DMS79 treated with DMSO at 0.1 percent for 48 hours (cell line): Measurements from ENCODE around the gene STIM1.
"Not testable (repeated sequence)": the region's sequence is repeated elsewhere in the genome, so short reads cannot be mapped to it uniquely, and the experiment has no call there.

ENCODE experiments used
- DNase-seq: peaks from one replicate; lab custom pipeline; 2025; lab: John Stamatoyannopoulos, UW

STIM1 gene

GRCh38 chr11:3855808-3856491 is 486 bp downstream of the STIM1 start:
- no peak for DNase-seq

DNA sequence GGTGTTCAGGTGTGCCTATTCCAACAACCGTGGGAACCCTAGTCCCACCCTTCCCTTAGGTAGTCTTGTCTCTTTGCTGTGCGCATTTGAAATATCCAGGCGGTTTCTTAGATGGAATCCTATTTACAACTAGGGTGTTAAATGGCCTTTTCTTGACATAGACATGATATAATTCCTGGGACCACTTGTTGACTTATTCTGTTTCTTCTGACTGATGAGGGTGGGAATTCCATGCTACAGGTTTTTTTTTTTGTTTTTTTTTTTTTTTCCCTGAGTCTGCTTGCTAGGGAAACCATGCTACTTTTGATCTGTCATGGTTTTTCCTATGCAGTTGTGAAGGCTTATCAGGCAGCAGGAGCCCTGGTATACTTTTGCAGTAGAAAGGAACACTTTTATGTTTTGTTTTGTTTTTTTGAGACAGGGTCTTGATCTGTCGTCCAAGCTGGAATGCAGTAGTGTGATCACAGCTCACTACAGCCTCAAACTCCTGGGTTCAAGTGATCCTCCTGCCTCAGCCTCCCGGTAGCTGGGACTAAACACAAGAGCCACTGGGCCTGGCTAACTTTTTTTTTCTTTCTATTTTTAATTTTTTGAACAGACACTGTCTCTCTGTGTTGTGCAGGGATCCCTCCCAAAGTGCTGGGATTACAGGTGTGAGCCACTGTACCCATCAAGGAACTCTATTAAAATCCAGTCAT is 1.5 kb downstream of the STIM1 start:
- no peak for DNase-seq

DNA sequence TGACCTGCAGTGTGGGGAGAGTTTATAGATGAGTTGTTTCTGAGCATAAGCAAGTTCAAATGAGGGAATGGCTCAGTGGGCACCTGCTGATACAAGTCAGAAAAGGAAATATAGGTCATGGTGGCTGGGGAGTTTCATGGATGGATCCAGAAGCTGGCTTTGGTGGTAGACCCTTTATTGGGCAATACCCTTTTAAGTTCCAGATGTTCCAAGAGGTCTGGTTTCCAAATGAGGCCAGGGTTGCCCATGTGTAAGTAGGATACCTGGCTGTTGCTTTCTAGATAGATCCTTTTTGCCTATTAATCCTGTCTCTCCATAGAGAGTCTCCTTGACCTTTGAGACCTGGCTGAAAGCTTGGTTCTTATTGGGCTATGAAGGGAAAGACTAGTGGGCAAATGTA is 2.2 kb downstream of the STIM1 start:
- no peak for DNase-seq

- DNase-seq = no peak
Measured at GRCh38 chr11:3859373-3859881, 4.0 kb downstream of the STIM1 start.

- no peak for DNase-seq
Measured at GRCh38 chr11:3860375-3860774, 4.9 kb downstream of the STIM1 start.

DNA sequence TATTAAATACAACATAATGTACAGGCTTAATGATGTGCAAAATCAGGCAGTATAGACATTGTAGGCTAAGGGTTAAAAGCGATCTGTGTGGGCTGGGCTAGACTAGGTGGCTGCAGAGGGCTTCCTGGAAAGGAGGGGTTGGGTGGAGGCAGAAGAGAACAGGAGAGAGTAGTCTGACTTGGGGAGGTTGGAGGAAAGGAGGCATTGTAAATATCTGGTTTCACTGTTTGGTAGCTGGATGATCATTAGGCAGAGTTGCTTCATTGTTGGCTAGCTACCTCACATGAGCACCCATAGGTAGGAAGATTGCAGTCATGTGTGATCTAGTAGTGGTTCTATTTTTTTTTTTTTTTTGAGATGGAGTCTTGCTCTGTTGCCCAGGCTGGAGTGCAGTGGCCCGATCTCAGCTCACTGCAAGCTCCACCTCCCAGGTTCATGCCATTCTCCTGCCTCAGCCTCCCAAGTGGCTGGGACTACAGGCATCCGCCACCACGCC is 5.5 kb downstream of the STIM1 start:
- not testable (repeated sequence) for DNase-seq

DNA sequence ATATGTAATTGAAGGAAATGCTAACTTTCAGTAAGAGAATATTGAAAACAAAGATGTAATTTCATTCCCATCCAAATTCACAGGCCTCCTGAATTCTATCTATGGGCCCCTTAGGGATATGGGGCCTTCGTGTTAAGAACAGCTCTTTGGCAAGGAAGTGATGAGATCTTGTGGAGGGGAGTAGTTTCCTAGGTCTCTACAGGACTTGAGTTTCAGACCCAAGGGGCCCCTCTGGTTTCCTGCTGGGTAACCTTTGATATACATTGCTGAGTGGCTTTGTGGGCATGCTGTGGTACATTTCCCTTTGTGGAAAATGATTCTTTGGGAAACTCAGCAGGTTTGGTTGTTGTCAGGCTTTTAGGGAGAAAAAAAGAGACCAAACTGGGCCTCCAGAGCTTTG is 6.2 kb downstream of the STIM1 start:
- no peak for DNase-seq

GRCh38 chr11:3865388-3866193 is 10.1 kb downstream of the STIM1 start:
- DNase-seq = peak; percentile 72

DNA sequence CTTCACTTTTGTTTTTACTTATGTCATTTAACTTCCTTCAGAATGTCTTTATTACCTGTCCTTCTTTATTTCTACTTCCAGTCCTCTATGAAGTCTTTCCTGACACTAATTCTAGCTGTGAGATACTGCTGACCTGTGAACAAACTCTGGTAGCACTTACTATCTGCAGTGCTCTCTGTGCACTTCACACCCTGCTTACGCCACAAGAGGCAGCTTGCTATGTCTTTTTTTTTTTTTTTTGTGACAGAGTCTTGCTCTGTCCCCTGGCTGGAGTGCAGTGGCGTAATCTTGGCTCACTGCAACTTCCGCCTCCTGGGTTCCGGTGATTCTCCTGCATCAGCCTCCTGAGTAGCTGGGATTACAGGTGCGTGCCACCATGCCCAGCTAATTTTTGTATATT is 10.7 kb downstream of the STIM1 start:
- DNase-seq = no peak

DNA sequence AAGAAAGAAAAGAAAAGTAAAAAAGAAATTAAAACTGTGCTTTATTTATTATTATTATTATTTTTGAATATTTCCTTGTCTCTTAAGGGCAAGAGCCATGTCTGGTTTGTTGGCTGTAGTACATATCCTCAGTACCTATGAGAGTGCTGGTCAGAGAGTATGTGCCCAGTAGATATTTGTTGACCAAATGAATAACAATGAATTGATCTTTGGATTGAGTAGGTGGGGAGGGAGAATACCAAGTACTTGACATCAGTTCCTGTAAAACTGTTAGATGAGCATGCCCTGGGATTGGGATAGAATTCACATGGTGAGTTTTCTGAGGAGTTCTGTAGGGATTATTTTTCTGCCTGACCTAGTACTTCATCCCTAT is 11.4 kb downstream of the STIM1 start:
- no peak for DNase-seq

DNA sequence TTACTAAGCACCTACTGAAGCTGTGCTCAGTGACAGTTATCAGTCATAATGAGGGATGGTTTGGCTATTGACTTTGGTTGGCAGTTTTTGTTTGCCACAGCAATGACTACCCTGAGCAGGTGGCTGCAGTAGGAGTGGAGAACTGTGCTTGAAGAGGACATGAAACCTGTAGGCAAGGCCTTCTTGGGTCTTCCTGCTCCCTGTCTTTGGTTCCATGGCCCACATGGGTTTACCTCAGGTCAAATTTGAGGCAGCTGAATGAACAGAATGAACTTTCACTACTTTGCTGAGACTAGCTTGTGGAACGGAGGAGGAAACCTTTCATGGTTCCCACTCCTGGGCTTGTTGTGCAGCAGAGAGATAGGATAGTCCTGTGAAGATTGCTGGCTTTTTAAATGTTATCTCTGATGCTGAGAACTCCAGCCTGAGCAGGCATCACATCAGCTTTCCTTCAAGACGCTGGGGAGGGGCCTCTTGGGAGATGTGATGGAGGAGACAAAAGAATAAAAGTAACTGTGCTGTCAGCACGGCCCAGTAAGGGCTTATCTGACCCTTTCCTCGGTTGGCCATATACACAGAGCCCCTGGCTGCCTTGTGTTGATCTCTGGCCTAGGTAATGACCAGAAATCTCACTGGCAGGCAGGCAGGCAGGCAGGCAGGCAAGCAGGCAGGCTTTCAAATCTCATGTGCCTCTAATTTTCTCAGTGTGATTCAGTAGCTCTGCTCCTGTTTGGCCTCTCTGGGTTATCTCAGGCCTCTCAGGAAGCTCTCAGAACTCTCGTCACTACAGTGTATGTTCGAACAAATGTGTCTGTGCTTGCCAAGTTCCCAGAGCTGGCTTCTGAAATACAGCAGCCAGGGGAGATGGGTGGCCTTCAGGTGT is 12.0 kb downstream of the STIM1 start:
- no peak for DNase-seq

DNA sequence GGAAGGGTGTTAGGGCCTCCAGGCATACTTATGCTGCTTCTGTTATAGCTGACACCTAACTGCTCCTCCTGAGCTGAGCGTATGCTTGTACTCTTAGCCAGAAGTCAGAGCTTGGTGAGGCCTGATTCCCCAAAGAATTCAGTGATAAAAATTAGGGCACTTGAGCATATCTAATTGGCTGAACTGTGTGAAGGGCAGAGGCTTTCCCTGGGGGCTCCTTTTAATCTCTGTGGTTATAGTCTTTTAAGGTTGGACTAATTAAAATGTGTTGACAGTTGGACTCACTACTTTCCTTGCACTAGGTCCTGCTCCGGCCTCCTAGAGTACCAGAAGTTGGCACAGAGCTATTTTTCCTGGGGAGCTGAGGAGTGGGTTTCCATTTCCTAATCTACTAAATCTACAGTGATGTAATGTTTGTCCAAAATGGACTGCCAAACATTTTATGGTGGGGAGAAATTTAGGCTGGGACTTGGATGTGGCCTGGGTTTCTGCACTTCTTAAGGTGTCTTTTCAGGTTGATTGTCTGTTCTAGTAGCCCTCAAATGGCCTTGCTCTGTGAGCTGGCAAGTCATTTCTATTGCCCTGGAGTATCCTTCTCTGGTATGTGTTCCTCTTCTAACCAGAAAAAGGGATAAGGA is 18.4 kb downstream of the STIM1 start:
- peak; percentile 57 for DNase-seq

DNA sequence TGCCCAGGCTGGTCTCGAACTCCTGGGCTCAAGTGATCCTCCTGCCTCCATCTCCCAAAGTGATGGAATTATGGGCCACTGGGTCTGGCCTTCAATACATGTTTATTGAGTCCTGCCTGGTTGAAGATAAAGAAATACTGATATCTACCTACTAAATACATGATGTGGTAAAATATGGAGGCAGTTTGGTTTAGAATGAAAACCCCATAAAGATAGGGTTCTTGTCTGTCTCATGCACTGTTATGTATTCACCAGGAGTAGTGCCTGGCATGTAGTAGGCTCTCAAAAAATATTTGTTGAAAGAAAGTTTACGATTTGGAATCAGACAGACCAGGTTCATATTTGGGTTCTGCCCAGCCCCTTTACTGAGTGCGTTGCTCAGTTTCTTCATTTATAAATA is 21.1 kb downstream of the STIM1 start:
- no peak for DNase-seq

- no peak for DNase-seq
Measured at GRCh38 chr11:3877364-3878257, 22.1 kb downstream of the STIM1 start.

DNA sequence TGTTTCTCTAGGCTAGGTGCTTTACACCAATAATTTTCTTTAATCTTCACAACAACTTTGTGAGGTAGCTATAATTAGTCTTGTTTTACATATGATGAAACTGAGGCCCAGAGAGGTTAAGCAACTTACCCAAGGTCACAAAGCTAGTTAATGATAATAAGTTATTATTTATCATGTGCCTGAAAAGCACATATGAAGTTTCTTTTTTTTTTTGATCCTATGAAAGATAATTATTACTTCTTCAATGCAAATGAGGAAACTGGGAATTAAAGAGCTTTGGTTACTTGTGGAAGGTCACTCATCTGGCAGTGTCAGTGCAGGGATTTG is 22.8 kb downstream of the STIM1 start:
- DNase-seq = no peak

DNA sequence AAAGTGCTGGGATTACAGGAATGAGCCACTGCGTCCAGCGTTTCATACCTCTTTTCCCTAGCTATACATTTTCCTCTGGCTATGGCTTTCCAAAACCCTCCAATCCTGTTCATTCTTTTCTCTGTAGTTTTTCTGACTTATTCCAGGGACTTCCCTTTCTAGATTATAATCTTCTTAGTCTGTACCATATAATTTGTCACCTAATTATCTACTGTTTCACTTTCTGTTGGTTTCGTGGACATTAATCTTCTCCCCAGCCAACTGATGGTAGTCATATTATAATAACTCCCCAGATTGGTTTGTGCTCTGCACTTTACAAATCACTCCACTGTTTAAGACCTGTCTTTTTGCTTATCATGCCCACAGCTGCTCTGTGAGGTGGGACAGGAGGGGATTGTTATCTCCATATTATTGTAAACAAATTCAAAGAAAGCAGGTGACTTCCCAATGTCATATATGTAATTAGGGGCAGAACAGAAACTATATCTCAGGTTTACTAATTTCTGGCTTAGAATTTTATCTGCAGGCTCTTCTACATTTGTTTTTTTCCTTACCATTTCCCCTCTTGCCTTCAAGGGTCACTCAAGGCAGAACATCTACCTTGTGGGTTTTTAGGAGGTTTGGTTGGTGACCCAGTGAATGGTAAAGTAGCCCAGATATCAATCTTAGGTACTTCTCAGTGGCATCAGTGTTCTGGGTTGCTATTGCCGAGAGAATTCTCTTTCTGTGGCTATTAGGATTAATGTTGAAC is 23.9 kb downstream of the STIM1 start:
- DNase-seq = no peak

DNA sequence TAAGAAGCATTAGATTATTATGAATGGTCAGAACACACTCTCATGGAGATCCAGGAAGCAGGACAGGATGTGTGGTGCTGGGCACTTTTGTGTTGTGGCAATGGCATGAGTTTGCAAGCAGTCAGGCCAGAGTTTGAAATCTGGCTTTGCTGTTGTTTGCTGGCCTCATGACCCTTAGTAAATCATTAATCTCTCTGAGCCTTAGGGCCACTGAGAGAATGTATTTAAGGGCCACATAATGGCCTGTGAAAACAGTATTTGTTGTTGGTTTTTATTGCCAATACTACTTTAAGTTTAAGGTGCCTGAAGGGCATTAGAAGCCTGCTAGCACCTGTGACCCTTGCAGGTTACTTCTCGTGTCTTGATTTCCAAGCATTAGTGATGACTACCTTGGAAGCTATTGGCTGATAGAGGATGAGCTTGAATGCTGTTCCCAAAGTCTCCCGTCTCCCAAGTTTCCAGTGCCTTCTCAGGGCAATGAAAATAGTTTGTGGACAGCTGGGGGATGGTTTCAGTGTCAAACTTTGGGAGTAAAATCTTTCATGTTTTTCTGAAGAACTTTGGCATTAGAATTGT is 24.6 kb downstream of the STIM1 start:
- no peak for DNase-seq

DNA sequence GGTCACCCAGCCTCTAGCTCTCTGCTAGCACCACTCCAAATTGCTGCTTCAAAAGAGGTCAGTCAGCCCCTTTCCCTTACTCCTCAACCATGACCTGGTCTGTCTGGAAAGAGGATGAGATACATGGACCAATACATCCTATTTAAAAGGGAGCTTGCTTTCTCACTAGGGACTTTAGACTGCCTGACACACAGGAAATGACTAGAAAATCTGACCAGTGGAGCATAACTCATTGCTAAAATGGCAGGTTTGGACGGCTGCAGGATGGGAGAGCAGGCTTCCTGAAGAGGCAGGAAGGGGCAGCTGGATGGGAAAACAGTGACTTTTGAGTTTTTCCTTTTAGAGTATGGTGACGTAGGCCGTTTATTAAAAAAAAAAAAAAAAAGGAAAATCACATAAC is 25.3 kb downstream of the STIM1 start:
- no peak for DNase-seq

DNA sequence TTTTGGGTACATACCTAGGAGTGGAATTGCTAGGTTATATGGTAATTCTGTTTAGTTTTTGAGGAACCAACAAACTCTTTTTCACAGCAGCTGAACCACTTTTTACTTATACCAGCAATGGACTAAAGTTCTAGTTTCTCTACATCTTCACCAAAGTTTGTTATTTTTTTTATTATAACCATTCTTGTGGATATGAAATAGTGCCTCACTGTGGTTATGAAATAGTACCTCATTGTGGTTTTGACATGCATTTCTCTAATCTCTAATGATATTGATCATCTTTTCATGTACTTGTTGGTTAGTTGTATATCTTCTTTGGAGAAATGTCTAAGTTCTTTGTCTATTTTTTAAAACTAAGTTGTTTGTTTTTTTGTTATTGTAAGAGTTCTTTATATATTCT is 27.2 kb downstream of the STIM1 start:
- DNase-seq = no peak
